HCT116 (cell line): ENCODE results near the gene ESR2. TPM values are rescaled to one million over a fixed set of nuclear protein-coding genes. Genes with fewer than 3 reads are reported as not detected.

Experiments used
- ATAC-seq: fragments of 200-7000 bp; cut with Tn5 transposase; 2 replicates; pipeline ENCODE4 v1.9.1; 2020; ENCODE audit warnings: mild to moderate bottlenecking, moderate library complexity
- BruUV-seq: library from RNA; stranded (reverse); fragments of 400-500 nt; replicated peaks from 2 replicates; lab custom pipeline; 2021; lab: Mats Ljungman, UMichigan
- CTCF ChIA-PET: fragments of 300-600 bp; sonication (Branson Sonifier 250); formaldehyde crosslinking; loops from one replicate; lab custom pipeline; 2021; ENCODE audit warnings: antibody characterized with exemption; lab: Charles Lee
- POLR2A ChIA-PET: fragments of 300-600, 350-600 bp; sonication (Branson Sonifier 250); formaldehyde crosslinking; loops from one replicate; lab custom pipeline; 2021; ENCODE audit warnings: antibody characterized with exemption; lab: Charles Lee
- RAD21 ChIA-PET, 2 experiments: fragments of 300-600 bp; sonication (Branson Sonifier 250); formaldehyde crosslinking; loops; one replicate each; lab custom pipeline; 2023; ENCODE audit warnings: low total read pairs in 2 of 2; ENCODE audit not compliant: uncharacterized antibody in 2 of 2, unreplicated experiment in 2 of 2, low non-redundant PET in 1 of 2; lab: Charles Lee
- DNase-seq: peaks from one replicate; pipeline ENCODE4 v3.0.0-alpha.2; 2010; ENCODE audit warnings: low read depth, low spot score
- H2AFZ ChIP-seq: fragments of 200-600 bp; shearing (Covaris generic), sonication (generic); 2 replicates; pipeline ENCODE4 v1.6.1; 2017; ENCODE audit warnings: low read depth, mixed run types, mixed read lengths, antibody characterized with exemption, low read length; ENCODE audit not compliant: poor library complexity, severe bottlenecking
- H3K27ac ChIP-seq: 2 replicates; pipeline ENCODE4 v1.5.1; 2012; ENCODE audit warnings: low read depth, low read length
- H3K27me3 ChIP-seq: fragments of 200-600 bp; sonication (generic); 2 replicates; pipeline ENCODE4 v1.6.1; 2016; ENCODE audit warnings: mixed run types, low read length, mixed read lengths; ENCODE audit not compliant: insufficient read depth
- H3K36me3 ChIP-seq, 2 experiments: fragments of 200-500 bp in 1 of 2; fragments of 200-600 bp in 1 of 2; sonication (Bioruptor generic) in 1 of 2; sonication (generic) in 1 of 2; 2 replicates each; pipeline versions ENCODE4 v1.5.1 to v1.6.1; 2014 to 2016; ENCODE audit warnings: low read length in 2 of 2, inconsistent platforms in 1 of 2, mixed read lengths in 1 of 2, mixed run types in 1 of 2; ENCODE audit not compliant: insufficient read depth in 2 of 2, control insufficient read depth in 1 of 2
- H3K4me1 ChIP-seq, 2 experiments: fragments of 200-600 bp in 1 of 2; sonication (generic) in 1 of 2; 2 replicates each; pipeline versions ENCODE4 v1.5.1 to v1.6.1; 2012 to 2017; ENCODE audit warnings: low read length in 2 of 2, inconsistent platforms in 1 of 2, mild to moderate bottlenecking in 1 of 2, mixed read lengths in 1 of 2, mixed run types in 1 of 2, moderate library complexity in 1 of 2; ENCODE audit not compliant: insufficient read depth in 2 of 2, control insufficient read depth in 1 of 2
- H3K4me2 ChIP-seq: fragments of 200-600 bp; sonication (generic); 2 replicates; pipeline ENCODE4 v1.6.1; 2017; ENCODE audit warnings: mixed run types, low read length, mixed read lengths
- H3K4me3 ChIP-seq, 2 experiments: fragments of 200-600 bp in 1 of 2; sonication (generic) in 1 of 2; replicated peaks in 1 of 2; 2 replicates each; pipeline ENCODE4 v1.5.1; 2011 to 2016; ENCODE audit warnings: low read length in 2 of 2, control low read depth in 1 of 2, low read depth in 1 of 2, mild to moderate bottlenecking in 1 of 2, mixed read lengths in 1 of 2, mixed run types in 1 of 2
- H3K79me2 ChIP-seq: fragments of 200-600 bp; sonication (generic); 2 replicates; pipeline ENCODE4 v1.6.1; 2017; ENCODE audit warnings: mild to moderate bottlenecking, mixed run types, low read length, moderate library complexity, mixed read lengths; ENCODE audit not compliant: insufficient read depth
- H3K9ac ChIP-seq: fragments of 200-600 bp; sonication (generic); 2 replicates; pipeline ENCODE4 v1.6.1; 2016; ENCODE audit warnings: low read length, mixed read lengths
- H3K9me2 ChIP-seq: fragments of 200-600 bp; sonication (generic), shearing (Covaris generic); 2 replicates; pipeline ENCODE4 v1.6.1; 2017; ENCODE audit warnings: mixed run types, mild to moderate bottlenecking, moderate library complexity; ENCODE audit not compliant: insufficient read depth
- H3K9me3 ChIP-seq, 2 experiments: fragments of 200-500 bp in 1 of 2; fragments of 200-600 bp in 1 of 2; sonication (Bioruptor generic) in 1 of 2; sonication (generic) in 1 of 2; 2 replicates each; pipeline ENCODE4 v1.6.1; 2014 to 2017; ENCODE audit warnings: low read length in 2 of 2, mixed read lengths in 2 of 2, inconsistent platforms in 1 of 2, low read depth in 1 of 2, mild to moderate bottlenecking in 1 of 2, mixed run types in 1 of 2, moderate library complexity in 1 of 2; ENCODE audit not compliant: control insufficient read depth in 1 of 2, insufficient read depth in 1 of 2
- H4K20me1 ChIP-seq: fragments of 200-600 bp; sonication (generic), shearing (Covaris generic); 2 replicates; pipeline ENCODE4 v1.6.1; 2017; ENCODE audit warnings: mixed run types, mild to moderate bottlenecking, moderate library complexity; ENCODE audit not compliant: insufficient read depth
- CBX3 ChIP-seq: IDR thresholded peaks from 2 replicates; pipeline ENCODE4 v1.6.1; 2012; ENCODE audit warnings: low read depth
- CEBPB ChIP-seq: IDR thresholded peaks from 2 replicates; pipeline ENCODE4 v1.6.1; 2012; ENCODE audit warnings: low read depth
- EZH2 ChIP-seq: fragments of 200-600 bp; sonication (generic); IDR thresholded peaks from 2 replicates; pipeline ENCODE4 v1.6.1; 2017; ENCODE audit warnings: antibody characterized with exemption, mixed run types
- FOSL1 ChIP-seq: IDR thresholded peaks from 2 replicates; pipeline ENCODE4 v1.6.1; 2012; ENCODE audit warnings: low read depth
- POLR2A ChIP-seq: IDR thresholded peaks from 2 replicates; pipeline ENCODE4 v1.7.0; 2011; ENCODE audit warnings: borderline replicate concordance; ENCODE audit not compliant: insufficient read depth, insufficient read length; ENCODE audit errors: extremely low read depth
- POLR2AphosphoS5 ChIP-seq: IDR thresholded peaks from 2 replicates; pipeline ENCODE4 v1.6.1; 2011; ENCODE audit warnings: mild to moderate bottlenecking, low read depth, low read length, moderate library complexity
- RAD21 ChIP-seq: IDR thresholded peaks from 2 replicates; pipeline ENCODE4 v1.6.1; 2012; ENCODE audit warnings: low read depth, mild to moderate bottlenecking
- REST ChIP-seq: IDR thresholded peaks from 2 replicates; pipeline ENCODE4 v1.6.1; 2012; ENCODE audit warnings: low read depth
- SIN3A ChIP-seq: IDR thresholded peaks from 2 replicates; pipeline ENCODE4 v1.6.1; 2012; ENCODE audit warnings: low read depth
- SP1 ChIP-seq: IDR thresholded peaks from 2 replicates; pipeline ENCODE4 v1.6.1; 2012; ENCODE audit warnings: low read depth
- SRF ChIP-seq: IDR thresholded peaks from 2 replicates; pipeline ENCODE4 v1.6.1; 2012; ENCODE audit warnings: low read depth
- YY1 ChIP-seq: IDR thresholded peaks from 2 replicates; pipeline ENCODE4 v1.6.1; 2011; ENCODE audit warnings: low read length, low read depth, moderate library complexity, mild to moderate bottlenecking; ENCODE audit not compliant: insufficient replicate concordance; ENCODE audit errors: extremely low read depth
- intact Hi-C: fragments of 100-400 bp; cut with micrococcal nuclease; formaldehyde crosslinking; loops from 2 replicates; pipeline ENCODE4 v1.10.0; 2022
- total RNA-seq: library from RNA; stranded (reverse); gene quantifications from one replicate; pipeline ENCODE4 v1.2.1, GENCODE V29; 2021; ENCODE audit not compliant: unreplicated experiment
- TF ChIP-seq, protein P1 (sequence below): IDR thresholded peaks from 2 replicates; pipeline ENCODE4 v1.6.1; 2012
- TF ChIP-seq, protein P2 (sequence below), 3 experiments: fragments of 200-600 bp in 1 of 3; sonication (generic) in 1 of 3; IDR thresholded peaks in 2 of 3; conservative IDR thresholded peaks in 1 of 3; 2 replicates each; pipeline ENCODE4 v1.5.1; 2012 to 2017; ENCODE audit warnings: low read depth in 2 of 3, low read length in 2 of 3, antibody characterized with exemption in 1 of 3, borderline replicate concordance in 1 of 3, control low read depth in 1 of 3, mild to moderate bottlenecking in 1 of 3, mixed read lengths in 1 of 3, mixed run types in 1 of 3, moderate library complexity in 1 of 3; ENCODE audit not compliant: insufficient read depth in 1 of 3

Gene ESR2
- total RNA-seq, 1 experiment from 2014 or later: 0.32 TPM

- intact Hi-C loops: no loop called here
- Histone ChIP-seq H3K4me2 (no peak overlapping the region), H3K36me3 (peaks cover 4 to 7% of the 10 kb centered on the region in 2 experiments; a peak in 1 of 4 replicates), H3K4me1 (no peaks in the 10 kb centered on the region), H3K4me3 (no peak overlapping the region), H3K9me3 (no peaks in the 10 kb centered on the region), H2AFZ (no peak overlapping the region), H3K9ac (no peak overlapping the region), H3K27me3 (no peaks in the 10 kb centered on the region), H4K20me1 (no peaks in the 10 kb centered on the region), H3K27ac (no peak overlapping the region), H3K9me2 (no peaks in the 10 kb centered on the region), H3K79me2 (no peaks in the 10 kb centered on the region)
- DNase-seq (no peak), ATAC-seq (no peak)
- RAD21 ChIA-PET: no interaction called here
- TF ChIP-seq CEBPB (no peak), YY1 (no peak), POLR2A (no peak), REST (no peak), SRF (no peak), RAD21 (no peak), FOSL1 (no peak), SP1 (no peak), CBX3 (no peak), POLR2AphosphoS5 (no peak), EZH2 (no peak), SIN3A (no peak)
- TF ChIP-seq, protein P1, sequence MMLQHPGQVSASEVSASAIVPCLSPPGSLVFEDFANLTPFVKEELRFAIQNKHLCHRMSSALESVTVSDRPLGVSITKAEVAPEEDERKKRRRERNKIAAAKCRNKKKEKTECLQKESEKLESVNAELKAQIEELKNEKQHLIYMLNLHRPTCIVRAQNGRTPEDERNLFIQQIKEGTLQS: no peak
- TF ChIP-seq, protein P2, sequence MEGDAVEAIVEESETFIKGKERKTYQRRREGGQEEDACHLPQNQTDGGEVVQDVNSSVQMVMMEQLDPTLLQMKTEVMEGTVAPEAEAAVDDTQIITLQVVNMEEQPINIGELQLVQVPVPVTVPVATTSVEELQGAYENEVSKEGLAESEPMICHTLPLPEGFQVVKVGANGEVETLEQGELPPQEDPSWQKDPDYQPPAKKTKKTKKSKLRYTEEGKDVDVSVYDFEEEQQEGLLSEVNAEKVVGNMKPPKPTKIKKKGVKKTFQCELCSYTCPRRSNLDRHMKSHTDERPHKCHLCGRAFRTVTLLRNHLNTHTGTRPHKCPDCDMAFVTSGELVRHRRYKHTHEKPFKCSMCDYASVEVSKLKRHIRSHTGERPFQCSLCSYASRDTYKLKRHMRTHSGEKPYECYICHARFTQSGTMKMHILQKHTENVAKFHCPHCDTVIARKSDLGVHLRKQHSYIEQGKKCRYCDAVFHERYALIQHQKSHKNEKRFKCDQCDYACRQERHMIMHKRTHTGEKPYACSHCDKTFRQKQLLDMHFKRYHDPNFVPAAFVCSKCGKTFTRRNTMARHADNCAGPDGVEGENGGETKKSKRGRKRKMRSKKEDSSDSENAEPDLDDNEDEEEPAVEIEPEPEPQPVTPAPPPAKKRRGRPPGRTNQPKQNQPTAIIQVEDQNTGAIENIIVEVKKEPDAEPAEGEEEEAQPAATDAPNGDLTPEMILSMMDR (IDR thresholded peaks at IDR 0.05 in 2 of 3, conservative IDR thresholded peaks at IDR 0.05 in 1 of 3; ENCODE audit: borderline replicate concordance in 1 of 3, insufficient read depth in 1 of 3, low read depth in 2 of 3, low read length in 2 of 3): no peak
- POLR2A ChIA-PET: no interaction called here
- CTCF ChIA-PET: no interaction called here
- no TSS peak for BruUV-seq
These were observed 80.2 kb downstream of the ESR2 start for GRCh38 chr14:64213853-64214570.
